Right lobe of liver (tissue), 6 donors: ENCODE measurements around the gene RGS14. TPM values are rescaled to one million over a fixed set of nuclear protein-coding genes. Genes with fewer than 3 reads are reported as not detected.

ENCODE experiments used
- ATAC-seq, 4 donors: fragments of 200-7000 bp; cut with Tn5 transposase; one replicate each; pipeline ENCODE4 v1.9.1; 2020; ENCODE audit warnings: mild to moderate bottlenecking in 4 of 4, moderate library complexity in 4 of 4
- DNase-seq, 3 donors: peaks; one replicate each; pipeline ENCODE4 v3.0.0-alpha.2; 2020
- H3K27ac ChIP-seq, 3 donors: fragments of 200-600 bp; one replicate each; pipeline ENCODE4 v1.8.0; 2022
- H3K27me3 ChIP-seq, 2 donors: fragments of 200-600 bp; one replicate each; pipeline ENCODE4 v1.8.0; 2022
- H3K36me3 ChIP-seq, 4 donors: fragments of 200-600 bp; sonication (generic) in 1 of 4; one replicate each; pipeline versions ENCODE4 v1.5.1 to v1.8.0; 2017 to 2022; ENCODE audit warnings: control low read depth in 1 of 4
- H3K4me1 ChIP-seq, 4 donors: fragments of 200-600 bp; sonication (generic) in 1 of 4; one replicate each; pipeline versions ENCODE4 v1.5.1 to v1.8.0; 2017 to 2022; ENCODE audit warnings: control low read depth in 1 of 4
- H3K4me3 ChIP-seq, 3 donors: fragments of 200-600 bp; one replicate each; pipeline ENCODE4 v1.8.0; 2022
- H3K9me3 ChIP-seq, 4 donors: fragments of 200-600 bp; sonication (generic) in 1 of 4; one replicate each; pipeline versions ENCODE4 v1.5.1 to v1.8.0; 2017 to 2022; ENCODE audit warnings: control low read depth in 1 of 4
- POLR2A ChIP-seq: fragments of 450-650 bp; IDR thresholded peaks from one replicate; pipeline ENCODE4 v1.6.1; 2017; ENCODE audit warnings: antibody characterized with exemption, mild to moderate bottlenecking
- WGBS: methylation state at CpG from one replicate; pipeline ENCODE4 v1.1.6; 2018; ENCODE audit warnings: low coverage, low lambda C conversion rate; ENCODE audit not compliant: insufficient coverage; ENCODE audit errors: missing lambda C conversion rate; 5-methylcytosine and 5-hydroxymethylcytosine counted together
- intact Hi-C, 2 donors: fragments of 100-400 bp; cut with DNase I; formaldehyde crosslinking; loops; one replicate each; pipeline versions ENCODE4 v1.11.2 to v1.14.1; 2022
- long read RNA-seq: library from polyadenylated mRNA; unstranded; transcript quantifications from one replicate; pipeline ENCODE4 v2.0.0, GENCODE V29; 2019
- total RNA-seq, 6 experiments: library from RNA; depleted of rRNA in 2 of 6; stranded (reverse); fragments of >200 nt in 2 of 6; fragmentation: NEBNext Ultra II Directional in 3 of 6; extraction: Animal tissue kit (Norgen Biotek cat#: 25700) in 3 of 6; gene quantifications; one replicate each; pipeline versions ENCODE4 v1.1.0 to v1.2.4, GENCODE V29; 2016 to 2023
- TF ChIP-seq, protein P1 (sequence below), 4 donors: fragments of 200-600 bp in 3 of 4; fragments of 450-650 bp in 1 of 4; IDR thresholded peaks; one replicate each; pipeline versions ENCODE4 v1.5.1 to v1.8.0; 2016 to 2022; ENCODE audit warnings: antibody characterized with exemption in 4 of 4, mild to moderate bottlenecking in 2 of 4
- donor health status: DM: no; HTN: yes; CAD: no.
- donor health status: DM: no; HTN: no; CAD: no.
- donor health status: DM: no; HTN: no; CAD: no.
- donor health status: DM: no; HTN: yes; CAD: no.
- donor health status: DM: no; HTN: yes; CAD: no.

The RGS14 gene
- total RNA-seq: 10 to 100 TPM; 29.2 to 43.1 (median 35.2) TPM
- long read RNA-seq, partial matches to known transcripts: 1 of 8 reads
- long read RNA-seq, other reads (novel, unspliced or antisense): 2 of 8 reads

DNA sequence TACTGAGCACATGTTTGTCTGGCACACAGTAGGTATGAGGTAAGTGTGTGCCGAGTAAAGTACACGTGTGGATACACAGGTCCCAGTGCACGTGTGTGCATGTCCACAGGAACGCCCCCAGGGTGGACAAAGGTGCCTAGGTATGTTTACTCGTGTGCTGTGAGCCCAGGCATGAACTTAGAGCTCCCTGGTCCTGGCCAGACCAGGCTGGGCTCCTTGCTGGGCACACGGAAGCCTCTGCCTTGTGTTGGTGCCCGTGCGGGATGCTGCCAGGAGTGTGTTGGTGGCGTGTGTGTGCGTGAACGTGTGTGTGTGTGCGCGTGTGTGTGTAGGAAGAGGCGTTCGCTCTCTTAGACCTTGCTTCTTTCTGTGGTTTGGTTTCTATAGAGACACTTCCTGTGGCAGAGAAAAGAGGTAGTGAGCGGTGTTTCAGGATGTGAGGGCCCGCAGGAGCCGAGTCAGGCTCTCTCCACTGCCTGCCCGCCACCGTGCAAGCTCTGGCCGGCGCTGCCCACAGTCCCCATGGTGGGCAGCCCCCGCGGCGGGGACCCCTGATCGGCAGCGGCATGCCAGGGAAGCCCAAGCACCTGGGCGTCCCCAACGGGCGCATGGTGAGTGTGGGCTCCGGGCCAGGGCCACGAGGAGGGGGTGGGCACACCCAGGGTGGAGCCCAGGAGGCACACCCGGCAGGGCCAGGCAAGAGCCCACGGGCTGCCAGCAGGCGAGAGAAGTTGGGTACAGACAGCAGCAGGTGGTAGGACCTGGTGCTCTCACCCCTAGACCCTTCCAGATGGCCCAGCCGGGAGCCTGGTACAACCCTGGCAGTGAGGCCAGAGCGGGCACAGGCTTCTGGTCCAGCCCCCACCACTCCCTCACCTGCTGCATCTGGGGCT, at the start of gene RGS14:
Gene RGS14, plus strand, starts transcription at position 466 of the 893 bp plus-strand sequence. Its CDS starts 101 bp downstream, at position 567.
- 17% methylated on average over 9 of the region's 37 CpGs for WGBS
- H3K4me3 ChIP-seq: peak within 1 kb of the TSS; percentile 56 to 64 (median 60)

DNA sequence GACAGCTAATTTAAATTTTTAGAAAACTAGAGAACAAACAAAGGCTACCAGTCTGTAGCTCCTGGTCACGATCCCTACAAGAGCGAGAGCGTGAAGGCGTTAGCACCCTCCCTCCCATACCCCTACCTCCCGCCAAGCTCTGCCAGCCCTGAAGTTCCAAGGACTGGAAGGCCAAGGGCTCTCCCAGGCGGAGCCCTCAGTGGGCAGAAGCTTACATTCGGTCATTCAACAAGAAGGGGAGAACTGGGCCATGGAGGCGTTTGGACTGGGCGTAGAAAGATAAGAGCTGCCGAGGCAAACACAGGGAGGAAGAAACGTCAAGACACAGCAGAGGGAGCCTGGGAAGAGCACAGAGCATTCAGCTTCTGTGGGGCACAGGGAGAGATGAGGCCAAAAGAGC, 49.0 kb upstream of the RGS14 start:
- Histone ChIP-seq H3K4me1 (peaks cover 0 to 26% (median 14%) of the 10 kb centered on the region in 4 donors), H3K27me3 (no peaks in the 10 kb centered on the region)

More for the DNA sequence above, at the start of gene RGS14:
- TF ChIP-seq, protein P1, sequence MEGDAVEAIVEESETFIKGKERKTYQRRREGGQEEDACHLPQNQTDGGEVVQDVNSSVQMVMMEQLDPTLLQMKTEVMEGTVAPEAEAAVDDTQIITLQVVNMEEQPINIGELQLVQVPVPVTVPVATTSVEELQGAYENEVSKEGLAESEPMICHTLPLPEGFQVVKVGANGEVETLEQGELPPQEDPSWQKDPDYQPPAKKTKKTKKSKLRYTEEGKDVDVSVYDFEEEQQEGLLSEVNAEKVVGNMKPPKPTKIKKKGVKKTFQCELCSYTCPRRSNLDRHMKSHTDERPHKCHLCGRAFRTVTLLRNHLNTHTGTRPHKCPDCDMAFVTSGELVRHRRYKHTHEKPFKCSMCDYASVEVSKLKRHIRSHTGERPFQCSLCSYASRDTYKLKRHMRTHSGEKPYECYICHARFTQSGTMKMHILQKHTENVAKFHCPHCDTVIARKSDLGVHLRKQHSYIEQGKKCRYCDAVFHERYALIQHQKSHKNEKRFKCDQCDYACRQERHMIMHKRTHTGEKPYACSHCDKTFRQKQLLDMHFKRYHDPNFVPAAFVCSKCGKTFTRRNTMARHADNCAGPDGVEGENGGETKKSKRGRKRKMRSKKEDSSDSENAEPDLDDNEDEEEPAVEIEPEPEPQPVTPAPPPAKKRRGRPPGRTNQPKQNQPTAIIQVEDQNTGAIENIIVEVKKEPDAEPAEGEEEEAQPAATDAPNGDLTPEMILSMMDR (IDR thresholded peaks at IDR 0.05): no peak
- no peak for TF ChIP-seq POLR2A
- peak within 1 kb of the TSS; percentile 76 to 94 (median 81) for H3K27ac ChIP-seq
- intact Hi-C loops: no loop called here
- ATAC-seq (peak; percentile 41 to 61 (median 46)), DNase-seq (peak; percentile 66 to 73 (median 73))
- H3K9me3 ChIP-seq: no peaks in the 10 kb centered on the region
- no peaks in the 10 kb centered on the region for H3K36me3 ChIP-seq
- peaks cover 0 to 73% (median 27%) of the 10 kb centered on the region in 4 donors for H3K4me1 ChIP-seq
- H3K27me3 ChIP-seq: no peaks in the 10 kb centered on the region

DNA sequence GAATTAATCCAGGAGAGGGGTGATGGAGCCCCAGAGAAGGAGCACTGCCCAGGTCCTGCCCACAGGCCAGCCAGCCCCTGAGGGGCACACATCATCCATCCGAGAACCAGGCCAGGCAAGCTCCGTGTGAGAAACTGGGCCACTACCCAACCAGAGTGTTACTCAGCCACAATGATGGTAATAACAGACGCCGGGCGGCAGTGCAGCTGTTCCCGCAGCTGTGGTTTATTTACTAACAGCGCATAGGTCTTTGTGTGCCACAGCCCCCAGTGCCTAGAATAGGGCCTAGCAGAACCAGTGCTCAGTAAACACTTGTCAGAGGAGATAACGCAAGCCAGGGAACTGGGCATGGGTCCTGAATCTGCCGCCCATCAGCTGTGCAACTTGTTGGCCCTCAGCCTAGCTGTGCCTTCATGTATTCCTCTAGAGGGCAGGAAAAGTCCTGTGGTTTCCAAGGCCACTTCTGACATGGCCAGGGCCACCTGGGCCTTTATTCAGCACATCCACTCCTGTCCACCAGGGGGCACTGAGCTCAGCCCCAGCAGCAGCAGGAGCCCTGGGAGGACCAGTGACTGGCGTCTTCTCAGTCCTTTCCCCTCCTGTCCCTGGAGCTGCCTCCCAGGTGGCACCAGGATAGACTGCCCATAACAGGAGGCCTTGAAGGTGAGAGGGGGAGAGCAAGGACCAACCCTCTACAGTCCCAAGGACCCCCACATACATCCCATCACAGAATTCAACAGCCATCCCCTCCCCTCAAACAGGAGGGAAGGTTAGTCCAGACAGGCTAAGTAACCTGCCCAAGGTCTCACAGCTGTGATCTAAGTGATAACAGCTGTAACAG, 48.2 kb upstream of the RGS14 start:
- no peaks in the 10 kb centered on the region for H3K9me3 ChIP-seq
- TF ChIP-seq POLR2A: no peak
- TF ChIP-seq, protein P1 (IDR thresholded peaks at IDR 0.05): peak; percentile 70 to 90 (median 85)
- ATAC-seq: peak; percentile 44 to 65 (median 58)
- no peak overlapping the region for H3K4me3 ChIP-seq
- H3K27me3 ChIP-seq: no peaks in the 10 kb centered on the region
- intact Hi-C loops: loop anchor here (10.0 kb wide), 2 partner anchors 75 to 145 kb away; partner anchors contain the start of gene SLC34A1 (in 1 of the 2)
- peaks cover 0 to 22% (median 12%) of the 10 kb centered on the region in 4 donors for H3K4me1 ChIP-seq
- WGBS: 70% methylated on average over 2 of the region's 10 CpGs
- no peak overlapping the region for H3K27ac ChIP-seq
- peaks cover 0 to 25% (median 4%) of the 10 kb centered on the region in 4 donors for H3K36me3 ChIP-seq
- peak; percentile 74 to 84 (median 78) for DNase-seq

More for the DNA sequence above, 49.0 kb upstream of the RGS14 start:
- no peak overlapping the region for H3K27ac ChIP-seq
- no peaks in the 10 kb centered on the region for H3K9me3 ChIP-seq
- 91% methylated on average over 6 of the region's 11 CpGs for WGBS
- intact Hi-C loops: no loop called here
- DNase-seq (no peak), ATAC-seq (no peak)
- no peak for TF ChIP-seq POLR2A
- TF ChIP-seq, protein P1 (IDR thresholded peaks at IDR 0.05): no peak
- H3K36me3 ChIP-seq: peaks cover 0 to 25% (median 4%) of the 10 kb centered on the region in 4 donors
- H3K4me3 ChIP-seq: no peak overlapping the region

GRCh38 chr5:177310332-177310731, 47.4 kb upstream of the RGS14 start:
- H3K4me3 ChIP-seq: no peak overlapping the region
- H3K4me1 ChIP-seq: peaks cover 0 to 15% (median 8%) of the 10 kb centered on the region in 4 donors
- TF ChIP-seq, protein P1 (IDR thresholded peaks at IDR 0.05): no peak
- TF ChIP-seq POLR2A: no peak
- H3K9me3 ChIP-seq: no peaks in the 10 kb centered on the region
- intact Hi-C loops: loop anchor here (10.0 kb wide), 2 partner anchors 74 to 144 kb away; partner anchors contain the start of gene SLC34A1 (in 1 of the 2)
- H3K27ac ChIP-seq: no peak overlapping the region
- WGBS: 91% methylated on average over 5 of the region's 13 CpGs
- ATAC-seq: no peak
- DNase-seq: peak in 1 of 3 donors; percentile 41
- H3K27me3 ChIP-seq: no peaks in the 10 kb centered on the region
- peaks cover 0 to 21% (median 4%) of the 10 kb centered on the region in 4 donors for H3K36me3 ChIP-seq
